Neural cell (in vitro differentiated cells): ENCODE measurements around the gene EIF3B.

Experiments
- EP300 ChIP-seq: fragments of 450-650 bp; conservative IDR thresholded peaks from 2 replicates; pipeline ENCODE4 v1.6.1; 2014; ENCODE audit warnings: antibody characterized with exemption, mild to moderate bottlenecking, moderate library complexity; ENCODE audit not compliant: poor library complexity, severe bottlenecking
- MXI1 ChIP-seq: fragments of 450-650 bp; conservative IDR thresholded peaks from 2 replicates; pipeline ENCODE4 v1.6.1; 2014; ENCODE audit warnings: antibody characterized with exemption, mild to moderate bottlenecking; ENCODE audit not compliant: poor library complexity, severe bottlenecking
- POLR2AphosphoS5 ChIP-seq: IDR thresholded peaks from 2 replicates; pipeline ENCODE4 v1.6.1; 2012
- TAF1 ChIP-seq: IDR thresholded peaks from 2 replicates; pipeline ENCODE4 v1.6.1; 2012; ENCODE audit warnings: low read depth
- TF ChIP-seq, protein P1 (sequence below): fragments of 450-650 bp; IDR thresholded peaks from 2 replicates; pipeline ENCODE4 v1.5.1; 2014; ENCODE audit warnings: antibody characterized with exemption, mild to moderate bottlenecking, moderate library complexity; ENCODE audit not compliant: poor library complexity, severe bottlenecking

GRCh38 chr7:2373646-2374045, 19.0 kb downstream of the EIF3B start:
- TF ChIP-seq MXI1 (no peak), POLR2AphosphoS5 (no peak), TAF1 (no peak), EP300 (no peak)
- TF ChIP-seq, protein P1, sequence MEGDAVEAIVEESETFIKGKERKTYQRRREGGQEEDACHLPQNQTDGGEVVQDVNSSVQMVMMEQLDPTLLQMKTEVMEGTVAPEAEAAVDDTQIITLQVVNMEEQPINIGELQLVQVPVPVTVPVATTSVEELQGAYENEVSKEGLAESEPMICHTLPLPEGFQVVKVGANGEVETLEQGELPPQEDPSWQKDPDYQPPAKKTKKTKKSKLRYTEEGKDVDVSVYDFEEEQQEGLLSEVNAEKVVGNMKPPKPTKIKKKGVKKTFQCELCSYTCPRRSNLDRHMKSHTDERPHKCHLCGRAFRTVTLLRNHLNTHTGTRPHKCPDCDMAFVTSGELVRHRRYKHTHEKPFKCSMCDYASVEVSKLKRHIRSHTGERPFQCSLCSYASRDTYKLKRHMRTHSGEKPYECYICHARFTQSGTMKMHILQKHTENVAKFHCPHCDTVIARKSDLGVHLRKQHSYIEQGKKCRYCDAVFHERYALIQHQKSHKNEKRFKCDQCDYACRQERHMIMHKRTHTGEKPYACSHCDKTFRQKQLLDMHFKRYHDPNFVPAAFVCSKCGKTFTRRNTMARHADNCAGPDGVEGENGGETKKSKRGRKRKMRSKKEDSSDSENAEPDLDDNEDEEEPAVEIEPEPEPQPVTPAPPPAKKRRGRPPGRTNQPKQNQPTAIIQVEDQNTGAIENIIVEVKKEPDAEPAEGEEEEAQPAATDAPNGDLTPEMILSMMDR, result no peak
